ENCODE measurements around the gene VEGFB.

VEGFB gene

GRCh38 chr11:64284048-64284961 is 49.9 kb downstream of the VEGFB start, which contains the start of gene BAD:
BAD (minus strand) TSS chr11:64284665; CDS start chr11:64284368, 297 bp downstream.
- peak; percentile 68 for DNase-seq (ENCODE audit: low read depth)

DNA sequence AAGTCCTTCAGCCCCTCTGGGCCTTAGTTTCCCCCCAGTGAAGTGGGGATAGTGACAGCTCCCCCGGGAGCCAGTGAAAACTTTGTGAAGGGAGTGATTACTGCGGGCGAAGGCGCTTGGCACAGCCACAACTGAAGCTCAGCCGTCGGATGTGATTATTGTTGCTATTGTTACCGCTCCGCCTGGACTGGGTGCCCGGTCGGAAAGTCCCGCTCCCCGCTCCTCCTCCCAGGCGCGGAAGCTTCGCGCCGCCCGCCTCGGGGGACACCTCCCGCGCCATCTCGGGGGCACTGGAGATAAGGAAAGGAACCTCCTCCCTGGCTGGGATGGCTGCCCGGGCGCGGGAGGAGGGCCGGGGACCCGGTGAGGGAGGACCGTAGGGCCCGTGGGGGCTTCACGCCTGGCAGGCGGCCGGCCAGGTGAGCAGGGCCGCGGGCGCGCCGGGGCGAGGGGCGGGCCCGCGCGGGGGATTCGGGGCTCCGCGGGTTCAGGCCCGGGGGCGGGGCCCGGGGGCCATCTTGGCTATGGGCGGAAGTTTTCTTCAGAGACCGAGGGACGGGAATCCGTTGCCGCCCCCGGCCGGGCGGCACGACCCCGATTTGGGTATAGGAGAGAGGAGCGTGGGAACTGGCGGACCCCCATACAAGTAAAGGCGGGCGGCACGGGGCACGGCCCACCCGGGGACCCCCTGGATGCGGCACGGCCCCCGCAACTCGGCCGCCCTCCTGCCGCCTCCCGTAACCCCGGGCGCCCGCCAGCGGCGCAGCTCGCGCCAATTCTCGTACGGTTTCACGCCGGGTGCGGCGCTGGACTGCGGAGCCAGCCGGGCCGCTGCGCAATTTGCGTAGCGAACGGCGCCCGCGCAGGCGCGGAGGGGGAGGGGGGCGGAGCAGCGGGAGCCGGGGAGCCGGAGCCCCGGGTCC is 50.8 kb downstream of the VEGFB start, which contains the start of gene GPR137:
TSS of gene GPR137 (plus strand) at position 887 of the 923 bp plus-strand sequence. CDS start 677 bp downstream, outside the sequence.
- peak; percentile 36 for DNase-seq (ENCODE audit: low read depth)

- no peak for DNase-seq (ENCODE audit: low read depth)
Measured at GRCh38 chr11:64285885-64286800, 51.8 kb downstream of the VEGFB start.

GRCh38 chr11:64286801-64287159 is 52.4 kb downstream of the VEGFB start:
- no peak for DNase-seq (ENCODE audit: low read depth)

DNA sequence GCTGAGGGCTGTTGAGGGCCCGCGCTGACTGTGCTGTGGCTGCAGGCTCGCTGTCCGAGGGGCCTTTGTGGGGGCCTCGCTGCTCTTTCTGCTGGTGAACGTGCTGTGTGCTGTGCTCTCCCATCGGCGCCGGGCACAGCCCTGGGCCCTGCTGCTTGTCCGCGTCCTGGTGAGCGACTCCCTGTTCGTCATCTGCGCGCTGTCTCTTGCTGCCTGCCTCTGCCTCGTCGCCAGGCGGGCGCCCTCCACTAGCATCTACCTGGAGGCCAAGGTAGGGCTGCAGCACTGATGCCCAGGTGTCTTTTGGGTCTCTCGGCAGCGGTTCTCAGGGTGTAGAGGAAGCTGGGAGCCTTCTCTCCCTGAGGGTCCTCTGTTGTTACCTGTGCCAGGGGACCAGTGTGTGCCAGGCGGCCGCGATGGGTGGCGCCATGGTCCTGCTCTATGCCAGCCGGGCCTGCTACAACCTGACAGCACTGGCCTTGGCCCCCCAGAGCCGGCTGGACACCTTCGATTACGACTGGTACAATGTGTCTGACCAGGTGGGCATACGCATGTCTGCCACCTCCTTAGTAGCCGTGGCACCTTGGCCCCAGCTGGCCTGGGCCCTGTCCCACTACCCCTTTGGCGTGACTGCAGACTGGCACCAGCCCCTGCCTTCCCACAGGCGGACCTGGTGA is 53.4 kb downstream of the VEGFB start:
- DNase-seq (ENCODE audit: low read depth), result no peak

DNA sequence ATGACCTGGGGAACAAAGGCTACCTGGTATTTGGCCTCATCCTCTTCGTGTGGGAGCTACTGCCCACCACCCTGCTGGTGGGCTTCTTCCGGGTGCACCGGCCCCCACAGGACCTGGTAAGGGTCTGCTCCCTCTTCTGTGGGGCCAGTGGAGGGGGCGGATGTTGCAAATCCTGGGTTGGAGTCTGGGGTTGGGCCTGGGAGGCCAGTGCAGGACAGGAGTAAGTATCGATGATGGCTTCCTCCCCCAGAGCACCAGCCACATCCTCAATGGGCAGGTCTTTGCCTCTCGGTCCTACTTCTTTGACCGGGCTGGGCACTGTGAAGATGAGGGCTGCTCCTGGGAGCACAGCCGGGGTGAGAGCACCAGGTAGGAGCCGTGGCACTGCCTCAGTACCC is 54.0 kb downstream of the VEGFB start:
- no peak for DNase-seq (ENCODE audit: low read depth)

Measured in HS-5 (cell line).